Lower leg skin (tissue), 4 donors: ENCODE results near the gene TRMO. TPM values are rescaled to one million over a fixed set of nuclear protein-coding genes. Genes with fewer than 3 reads are reported as not detected.

Experiments used
- DNase-seq, 2 donors: peaks; one replicate each; pipeline ENCODE4 v3.0.0-alpha.2; 2019; ENCODE audit warnings: low spot score in 2 of 2
- H3K4me3 ChIP-seq: fragments of 200-600 bp; sonication (generic); 2 replicates; pipeline ENCODE4 v1.5.1; 2017; ENCODE audit warnings: mild to moderate bottlenecking, low read depth; ENCODE audit not compliant: poor library complexity, severe bottlenecking
- POLR2A ChIP-seq, 2 donors: fragments of 450-650 bp; IDR thresholded peaks; one replicate each; pipeline ENCODE4 v1.6.1; 2016 to 2017; ENCODE audit warnings: antibody characterized with exemption in 2 of 2, mild to moderate bottlenecking in 1 of 2, moderate library complexity in 1 of 2
- WGBS, 2 donors: methylation state at CpG; one replicate each; pipeline ENCODE4 v1.1.5; 2018; 5-methylcytosine and 5-hydroxymethylcytosine counted together
- intact Hi-C: fragments of 100-400 bp; cut with DNase I; formaldehyde crosslinking; loops from one replicate; pipeline ENCODE4 v1.15.0; 2023; ENCODE audit warnings: low total_unique reads
- total RNA-seq, 4 donors: library from RNA; depleted of rRNA; stranded (reverse); fragments of >200 nt; gene quantifications; one replicate each; pipeline ENCODE4 v1.1.0, GENCODE V29; 2016
- TF ChIP-seq, protein P1 (sequence below), 3 donors: fragments of 450-650 bp; IDR thresholded peaks; one replicate each; pipeline ENCODE4 v1.5.1; 2016; ENCODE audit warnings: antibody characterized with exemption in 3 of 3, mild to moderate bottlenecking in 3 of 3, moderate library complexity in 2 of 3

Gene TRMO
- total RNA-seq, 4 donors from 2014 or later, result 28.6 to 51.6 (median 38.7) TPM

DNA sequence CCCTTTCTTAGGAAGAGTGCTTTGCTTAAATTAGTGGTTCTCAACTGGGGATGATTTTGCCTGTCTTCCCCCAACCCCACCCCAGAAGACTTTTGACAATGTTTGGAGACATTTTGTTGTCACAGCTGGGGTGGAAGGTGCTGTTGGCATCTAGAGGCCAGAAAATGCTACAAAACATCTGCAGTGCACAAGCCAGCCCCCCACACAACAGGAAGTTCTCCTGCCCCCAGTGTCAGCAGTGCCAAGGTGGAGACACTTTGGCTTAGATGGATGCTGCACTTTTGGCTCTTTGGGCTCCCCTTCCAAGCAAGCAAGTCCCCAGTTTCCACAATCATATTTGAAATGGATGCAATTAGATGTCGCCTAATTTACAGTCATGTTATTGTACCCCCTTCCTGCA, 13.0 kb upstream of the TRMO start:
- H3K4me3 ChIP-seq, result no peak overlapping the region
- no peak for DNase-seq
- TF ChIP-seq, protein P1, sequence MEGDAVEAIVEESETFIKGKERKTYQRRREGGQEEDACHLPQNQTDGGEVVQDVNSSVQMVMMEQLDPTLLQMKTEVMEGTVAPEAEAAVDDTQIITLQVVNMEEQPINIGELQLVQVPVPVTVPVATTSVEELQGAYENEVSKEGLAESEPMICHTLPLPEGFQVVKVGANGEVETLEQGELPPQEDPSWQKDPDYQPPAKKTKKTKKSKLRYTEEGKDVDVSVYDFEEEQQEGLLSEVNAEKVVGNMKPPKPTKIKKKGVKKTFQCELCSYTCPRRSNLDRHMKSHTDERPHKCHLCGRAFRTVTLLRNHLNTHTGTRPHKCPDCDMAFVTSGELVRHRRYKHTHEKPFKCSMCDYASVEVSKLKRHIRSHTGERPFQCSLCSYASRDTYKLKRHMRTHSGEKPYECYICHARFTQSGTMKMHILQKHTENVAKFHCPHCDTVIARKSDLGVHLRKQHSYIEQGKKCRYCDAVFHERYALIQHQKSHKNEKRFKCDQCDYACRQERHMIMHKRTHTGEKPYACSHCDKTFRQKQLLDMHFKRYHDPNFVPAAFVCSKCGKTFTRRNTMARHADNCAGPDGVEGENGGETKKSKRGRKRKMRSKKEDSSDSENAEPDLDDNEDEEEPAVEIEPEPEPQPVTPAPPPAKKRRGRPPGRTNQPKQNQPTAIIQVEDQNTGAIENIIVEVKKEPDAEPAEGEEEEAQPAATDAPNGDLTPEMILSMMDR (IDR thresholded peaks at IDR 0.05), result no peak
- no peak for TF ChIP-seq POLR2A (IDR thresholded peaks at IDR 0.05)
- WGBS, 2 donors, result 57 to 66% methylated on average over 1 of the region's 1 CpG
- intact Hi-C loops, result no loop called here

DNA sequence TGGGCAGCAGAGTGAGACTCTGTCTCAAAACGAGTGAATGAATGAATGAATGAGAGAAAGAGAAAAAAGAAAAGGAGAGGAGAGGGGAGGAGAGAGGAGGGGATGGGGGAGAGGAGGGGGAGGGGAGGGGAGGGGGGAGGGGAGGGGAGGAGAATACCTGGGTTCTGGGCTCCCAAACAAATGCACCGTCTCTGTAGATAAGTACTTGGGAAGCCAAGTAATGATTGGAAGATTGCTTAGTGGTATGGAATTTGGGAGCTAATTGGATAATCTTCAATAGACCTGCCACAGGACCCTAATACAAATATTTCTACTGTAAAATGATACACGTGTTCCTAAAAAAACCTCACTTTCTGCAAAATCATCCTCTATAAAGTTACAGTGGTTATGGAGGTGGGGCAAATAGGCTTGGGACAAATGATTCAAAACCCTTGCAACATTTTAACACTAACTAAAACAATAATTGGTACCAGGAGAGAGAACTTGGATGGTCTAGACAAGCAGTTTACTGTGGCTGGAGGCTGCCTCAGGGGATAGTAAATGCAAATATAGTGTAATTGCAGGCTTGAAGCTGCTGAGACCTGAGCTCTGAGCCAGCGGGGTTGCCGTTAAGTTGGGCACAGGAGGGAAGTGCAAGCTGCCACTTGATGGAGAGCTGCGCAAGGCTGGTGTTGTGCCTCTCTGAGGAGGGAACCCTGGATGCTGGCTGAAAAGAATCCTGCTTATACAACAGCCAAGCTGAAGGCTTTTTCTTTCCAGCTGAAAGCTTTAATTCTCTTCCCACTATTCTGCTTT, 12.2 kb upstream of the TRMO start:
- intact Hi-C loops, result no loop called here
- 21 to 26% methylated on average over 6 of the region's 6 CpGs for WGBS, 2 donors
- no peak for DNase-seq
- no peak for TF ChIP-seq POLR2A (IDR thresholded peaks at IDR 0.05)
- TF ChIP-seq, protein P1 (IDR thresholded peaks at IDR 0.05), result no peak
- H3K4me3 ChIP-seq, result no peak overlapping the region

DNA sequence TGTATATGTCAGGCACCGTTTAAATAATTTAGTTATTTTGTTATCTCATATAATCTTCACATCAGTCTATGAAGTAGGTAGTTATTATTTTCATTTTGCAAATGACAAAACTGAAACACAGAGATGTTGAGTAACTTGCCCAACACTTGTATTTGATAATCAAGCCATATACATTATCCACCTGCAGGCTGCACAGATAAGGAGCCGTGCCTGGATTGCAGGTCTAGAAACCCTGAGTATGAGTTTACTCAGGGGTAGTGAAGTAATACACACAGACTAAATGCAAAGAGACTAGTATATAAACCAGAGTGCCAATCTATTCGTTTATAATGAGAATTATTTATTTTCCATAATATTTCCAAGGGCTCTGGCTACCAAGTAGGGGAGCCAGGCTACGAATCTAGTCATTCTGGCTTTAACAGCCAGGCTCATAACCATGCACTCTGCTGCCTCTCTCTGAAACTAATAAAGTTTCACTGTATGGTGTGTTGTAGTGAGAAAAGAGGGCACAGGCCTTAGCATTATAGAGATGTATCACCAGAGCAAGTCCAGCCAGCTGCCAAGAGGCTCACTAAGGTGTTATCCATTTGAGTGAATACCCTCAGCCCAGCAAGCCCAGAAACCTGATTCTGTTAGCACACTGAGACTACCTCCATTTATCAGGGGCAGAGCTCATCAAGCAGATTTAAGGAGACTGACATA, 11.1 kb upstream of the TRMO start:
- TF ChIP-seq POLR2A (IDR thresholded peaks at IDR 0.05), result no peak
- TF ChIP-seq, protein P1 (IDR thresholded peaks at IDR 0.05), result no peak
- no peak for DNase-seq
- WGBS, 2 donors, result 79 to 83% methylated on average over 4 of the region's 4 CpGs
- intact Hi-C loops, result no loop called here
- no peak overlapping the region for H3K4me3 ChIP-seq

DNA sequence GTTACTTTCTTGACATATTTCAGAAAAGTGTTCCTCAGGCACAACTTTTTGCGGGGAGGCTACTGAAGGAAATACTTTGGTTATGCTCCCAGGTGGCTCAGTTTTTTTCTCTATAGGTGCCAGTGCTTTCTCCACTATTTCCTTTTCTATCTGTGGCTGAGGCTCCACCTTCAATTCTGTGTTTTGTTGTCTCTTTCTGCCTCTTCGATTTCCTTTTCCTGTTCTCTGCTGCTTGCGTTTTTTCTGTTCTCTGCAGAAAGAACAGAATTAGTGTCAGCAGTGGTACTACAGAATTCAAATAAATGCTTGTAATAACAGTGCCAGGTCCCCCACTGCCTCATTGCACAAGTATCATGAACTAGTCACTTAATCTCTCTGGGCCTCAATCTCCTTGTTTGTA, 8.7 kb upstream of the TRMO start:
- whole genome bisulfite sequencing, 2 donors, result 62 to 64% methylated on average over 3 of the region's 3 CpGs
- intact Hi-C loops, result no loop called here
- TF ChIP-seq, protein P1 (IDR thresholded peaks at IDR 0.05), result no peak
- no peak for TF ChIP-seq POLR2A (IDR thresholded peaks at IDR 0.05)
- DNase-seq, result no peak
- no peak overlapping the region for H3K4me3 ChIP-seq

DNA sequence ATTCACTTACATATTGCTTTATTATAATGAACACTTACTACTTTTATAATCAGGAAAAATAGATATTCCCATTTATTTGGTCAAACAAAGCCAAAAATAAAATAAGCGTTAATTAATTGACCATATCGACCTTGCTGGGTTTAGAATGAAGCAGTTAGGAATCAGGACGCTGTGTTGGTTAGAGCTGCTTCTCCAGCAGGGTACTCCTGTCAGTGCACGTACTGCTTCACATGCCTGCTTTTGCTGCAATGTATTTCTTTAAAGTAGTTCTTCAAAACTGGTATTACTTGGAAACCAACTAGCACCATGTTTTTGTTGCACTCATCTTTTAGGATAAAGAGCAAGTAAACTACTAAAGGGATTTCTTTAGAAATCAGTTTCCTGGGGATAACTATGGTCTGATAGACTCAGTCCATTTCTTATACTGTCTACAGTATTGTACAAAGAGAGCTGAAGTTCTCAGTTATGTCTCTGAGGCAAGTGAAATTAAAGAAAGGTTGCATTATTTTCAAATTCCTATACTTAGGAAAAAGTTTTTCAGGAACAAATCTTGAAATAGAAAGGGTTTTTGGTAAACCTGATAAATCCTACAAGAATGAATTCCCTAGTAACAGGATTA, 6.8 kb upstream of the TRMO start:
- H3K4me3 ChIP-seq, result no peak overlapping the region
- 65 to 70% methylated on average over 4 of the region's 4 CpGs for WGBS, 2 donors
- TF ChIP-seq, protein P1 (IDR thresholded peaks at IDR 0.05), result no peak
- TF ChIP-seq POLR2A (IDR thresholded peaks at IDR 0.05), result no peak
- DNase-seq, result no peak
- intact Hi-C loops, result no loop called here
